ENCODE measurements around the gene OSBPL10. TPM values are rescaled to one million over a fixed set of nuclear protein-coding genes. Genes with fewer than 3 reads are reported as not detected.

OSBPL10 gene
- total RNA-seq, 1 experiment from 2014 or later: 172 TPM

- intact Hi-C loops (cut with micrococcal nuclease): no loop called here
- TF ChIP-seq CTCF (IDR thresholded peaks at IDR 0.05; ENCODE audit: unreplicated experiment): no peak
- Mint-ChIP-seq H3K4me1 (ENCODE audit: insufficient read depth, unreplicated experiment) (peaks cover 26% of the 10 kb centered on the region), H3K36me3 (ENCODE audit: insufficient read depth, unreplicated experiment) (peaks cover 29% of the 10 kb centered on the region), H3K4me3 (ENCODE audit: unreplicated experiment) (no peak overlapping the region), H3K9me3 (ENCODE audit: unreplicated experiment) (no peaks in the 10 kb centered on the region), H3K27ac (ENCODE audit: low read depth, unreplicated experiment) (no peak overlapping the region), H3K27me3 (ENCODE audit: insufficient read depth, unreplicated experiment) (no peaks in the 10 kb centered on the region)
- CTCF ChIA-PET: no interaction called here
- BruUV-seq (replicated peaks): no TSS peak
- DNase-seq (ENCODE audit: unreplicated experiment): no peak
- POLR2A ChIA-PET: interaction anchor here (1.0 to 1.1 kb wide), 3 partner anchors 26 to 142 kb away, joined by 3 to 4 read pairs (median 3); no protein-coding TSS in a partner anchor
These were observed 140.8 kb downstream of the OSBPL10 start for GRCh38 chr3:31840252-31840651.

GRCh38 chr3:31839144-31839917, 141.7 kb downstream of the OSBPL10 start:
- peak; percentile 17 for DNase-seq (ENCODE audit: unreplicated experiment)
- Mint-ChIP-seq H3K27me3 (ENCODE audit: insufficient read depth, unreplicated experiment) (no peaks in the 10 kb centered on the region), H3K9me3 (ENCODE audit: unreplicated experiment) (no peaks in the 10 kb centered on the region), H3K36me3 (ENCODE audit: insufficient read depth, unreplicated experiment) (peaks cover 24% of the 10 kb centered on the region), H3K4me3 (ENCODE audit: unreplicated experiment) (no peak overlapping the region), H3K27ac (ENCODE audit: low read depth, unreplicated experiment) (peak overlapping the region; percentile 58), H3K4me1 (ENCODE audit: insufficient read depth, unreplicated experiment) (peaks cover 26% of the 10 kb centered on the region)
- TF ChIP-seq CTCF (IDR thresholded peaks at IDR 0.05; ENCODE audit: unreplicated experiment): no peak
- CTCF ChIA-PET: interaction anchor here (0.6 to 1.5 kb wide), 5 partner anchors 9 to 242 kb away, joined by 3 to 6 read pairs (median 3); no protein-coding TSS in a partner anchor
- intact Hi-C loops (cut with micrococcal nuclease): no loop called here
- POLR2A ChIA-PET: interaction anchor here (0.6 to 1.2 kb wide), 4 partner anchors 27 to 144 kb away, joined by 3 to 5 read pairs (median 3); no protein-coding TSS in a partner anchor
- BruUV-seq (replicated peaks): no TSS peak

GRCh38 chr3:31836131-31837075, 144.7 kb downstream of the OSBPL10 start:
- H3K27me3 Mint-ChIP-seq (ENCODE audit: insufficient read depth, unreplicated experiment): no peaks in the 10 kb centered on the region
- CTCF ChIA-PET: no interaction called here

More at GRCh38 chr3:31836131-31837075, 144.7 kb downstream of the OSBPL10 start:
- peak overlapping the region; percentile 3 for H3K27ac Mint-ChIP-seq (ENCODE audit: low read depth, unreplicated experiment)
- H3K4me3 Mint-ChIP-seq (ENCODE audit: unreplicated experiment): no peak overlapping the region
- intact Hi-C loops (cut with micrococcal nuclease): no loop called here
- POLR2A ChIA-PET: interaction anchor here (0.7 to 1.8 kb wide), 3 partner anchors 40 to 103 kb away, joined by 3 to 8 read pairs (median 3); no protein-coding TSS in a partner anchor
- BruUV-seq (replicated peaks): no TSS peak
- H3K9me3 Mint-ChIP-seq (ENCODE audit: unreplicated experiment): no peaks in the 10 kb centered on the region
- peaks cover 30% of the 10 kb centered on the region for H3K4me1 Mint-ChIP-seq (ENCODE audit: insufficient read depth, unreplicated experiment)
- TF ChIP-seq CTCF (IDR thresholded peaks at IDR 0.05; ENCODE audit: unreplicated experiment): no peak
- peaks cover 14% of the 10 kb centered on the region for H3K36me3 Mint-ChIP-seq (ENCODE audit: insufficient read depth, unreplicated experiment)
- DNase-seq (ENCODE audit: unreplicated experiment): no peak

Measured in MCF 10A (cell line).